ENCODE results near the gene CEP152. TPM values are rescaled to one million over a fixed set of nuclear protein-coding genes. Genes with fewer than 3 reads are reported as not detected.
A peak's percentile ranks its signal among the peaks of the same experiment; 100 is the strongest.

The CEP152 gene
- total RNA-seq, 4 donors from 2014 or later: 9.2 to 12.5 (median 11.2) TPM

DNA sequence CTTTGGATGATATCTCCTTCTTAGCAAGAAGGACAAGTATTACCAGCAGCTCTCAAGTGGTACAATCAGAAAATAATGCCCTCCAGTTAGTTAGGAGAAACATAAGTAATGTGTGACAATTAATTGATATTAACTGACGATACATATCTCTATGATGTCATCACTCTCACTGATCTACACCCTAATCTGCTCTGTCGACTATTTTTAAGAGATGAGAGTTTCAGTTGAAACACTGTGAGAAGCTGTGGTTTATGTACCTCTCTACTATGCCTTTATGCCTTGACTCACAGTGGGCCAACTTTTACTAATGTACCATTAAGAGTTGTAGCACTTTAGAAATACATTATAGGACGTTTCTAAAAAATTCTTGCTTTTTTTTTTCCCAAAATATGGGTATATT lies 8.6 kb downstream of the CEP152 start:
- no peaks in the 10 kb centered on the region for H3K36me3 ChIP-seq
- peaks cover 0 to 22% (median 2%) of the 10 kb centered on the region in 4 donors for H3K4me1 ChIP-seq
- DNase-seq (ENCODE audit: low spot score in 2 of 2): no peak
- H3K9me3 ChIP-seq: no peaks in the 10 kb centered on the region
- WGBS, 2 donors: 76 to 77% methylated on average over 3 of the region's 3 CpGs
- H3K27ac ChIP-seq: peak overlapping the region in 1 of 4 donors; percentile 5
- TF ChIP-seq EP300 (IDR thresholded peaks at IDR 0.05) (no peak), POLR2A (IDR thresholded peaks at IDR 0.05) (no peak)
- TF ChIP-seq, protein P1, sequence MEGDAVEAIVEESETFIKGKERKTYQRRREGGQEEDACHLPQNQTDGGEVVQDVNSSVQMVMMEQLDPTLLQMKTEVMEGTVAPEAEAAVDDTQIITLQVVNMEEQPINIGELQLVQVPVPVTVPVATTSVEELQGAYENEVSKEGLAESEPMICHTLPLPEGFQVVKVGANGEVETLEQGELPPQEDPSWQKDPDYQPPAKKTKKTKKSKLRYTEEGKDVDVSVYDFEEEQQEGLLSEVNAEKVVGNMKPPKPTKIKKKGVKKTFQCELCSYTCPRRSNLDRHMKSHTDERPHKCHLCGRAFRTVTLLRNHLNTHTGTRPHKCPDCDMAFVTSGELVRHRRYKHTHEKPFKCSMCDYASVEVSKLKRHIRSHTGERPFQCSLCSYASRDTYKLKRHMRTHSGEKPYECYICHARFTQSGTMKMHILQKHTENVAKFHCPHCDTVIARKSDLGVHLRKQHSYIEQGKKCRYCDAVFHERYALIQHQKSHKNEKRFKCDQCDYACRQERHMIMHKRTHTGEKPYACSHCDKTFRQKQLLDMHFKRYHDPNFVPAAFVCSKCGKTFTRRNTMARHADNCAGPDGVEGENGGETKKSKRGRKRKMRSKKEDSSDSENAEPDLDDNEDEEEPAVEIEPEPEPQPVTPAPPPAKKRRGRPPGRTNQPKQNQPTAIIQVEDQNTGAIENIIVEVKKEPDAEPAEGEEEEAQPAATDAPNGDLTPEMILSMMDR (IDR thresholded peaks at IDR 0.05): no peak
- H3K4me3 ChIP-seq: no peak overlapping the region
- no peaks in the 10 kb centered on the region for H3K27me3 ChIP-seq

DNA sequence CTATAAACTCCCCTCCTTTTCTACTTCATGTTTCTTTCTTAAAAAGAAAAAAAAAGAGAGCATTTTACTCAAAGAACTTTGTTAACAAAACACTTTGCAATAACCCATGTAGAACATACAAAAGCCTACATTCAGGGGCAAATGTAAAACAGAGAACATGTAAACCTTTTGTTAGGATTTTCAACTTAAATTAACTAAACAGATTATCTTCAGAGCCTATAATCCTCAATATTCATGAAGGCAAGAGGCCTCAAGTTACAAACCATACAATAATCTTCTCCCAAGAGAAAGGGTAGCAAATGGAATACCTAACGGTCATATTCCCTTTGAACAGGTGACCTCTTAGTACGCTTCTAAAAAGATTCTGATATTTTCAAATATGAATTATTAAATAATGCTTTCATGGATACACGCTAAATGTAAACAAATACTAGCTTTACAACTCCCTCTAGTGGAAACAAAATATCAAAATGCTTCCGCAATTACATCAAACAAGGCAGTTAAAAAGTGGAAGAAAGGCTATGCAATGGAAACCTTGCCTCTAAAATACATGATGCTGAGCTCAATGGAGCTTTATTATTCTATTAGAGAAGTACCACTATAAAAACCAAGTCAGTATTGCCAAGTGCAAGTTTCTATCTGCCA lies 9.9 kb downstream of the CEP152 start:
- H3K4me1 ChIP-seq: peaks cover 0 to 16% (median 2%) of the 10 kb centered on the region in 4 donors
- H3K27me3 ChIP-seq: no peaks in the 10 kb centered on the region
- H3K4me3 ChIP-seq: no peak overlapping the region
- TF ChIP-seq EP300 (IDR thresholded peaks at IDR 0.05) (no peak), POLR2A (IDR thresholded peaks at IDR 0.05) (no peak)
- TF ChIP-seq, protein P1 (IDR thresholded peaks at IDR 0.05): peak; percentile 30 to 62 (median 43)
- no peaks in the 10 kb centered on the region for H3K36me3 ChIP-seq
- no peak for DNase-seq (ENCODE audit: low spot score in 2 of 2)
- H3K27ac ChIP-seq: peak overlapping the region in 2 of 4 donors; percentile 26 to 53
- no peaks in the 10 kb centered on the region for H3K9me3 ChIP-seq
- WGBS, 2 donors: 6 to 17% methylated on average over 4 of the region's 4 CpGs

DNA sequence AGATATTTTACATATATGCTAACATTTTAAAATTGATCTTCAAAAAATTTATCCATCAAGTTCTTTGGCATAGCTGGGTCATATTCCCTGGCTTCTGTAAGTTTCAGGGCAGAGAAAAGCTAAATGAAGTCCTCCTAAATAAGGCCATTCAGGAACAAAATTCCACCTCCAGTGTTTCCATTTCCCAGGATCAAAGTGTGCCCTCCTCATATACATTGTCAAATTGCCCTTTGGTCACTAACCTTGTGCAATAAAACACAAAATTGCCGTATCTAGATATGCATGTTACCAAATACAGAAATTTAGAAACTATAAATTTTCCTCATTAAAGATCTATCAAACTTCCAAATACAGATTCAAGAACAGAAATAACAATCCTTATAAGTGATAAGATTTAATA lies 10.6 kb downstream of the CEP152 start:
- TF ChIP-seq EP300 (IDR thresholded peaks at IDR 0.05) (no peak), POLR2A (IDR thresholded peaks at IDR 0.05) (no peak)
- TF ChIP-seq, protein P1 (IDR thresholded peaks at IDR 0.05): no peak
- Histone ChIP-seq H3K9me3 (no peaks in the 10 kb centered on the region), H3K4me3 (no peak overlapping the region), H3K27me3 (no peaks in the 10 kb centered on the region), H3K36me3 (no peaks in the 10 kb centered on the region), H3K4me1 (peaks cover 0 to 14% (median 2%) of the 10 kb centered on the region in 4 donors), H3K27ac (peak overlapping the region in 2 of 4 donors; percentile 26 to 53)
- 70 to 97% methylated on average over 1 of the region's 1 CpG for WGBS, 2 donors
- no peak for DNase-seq (ENCODE audit: low spot score in 2 of 2)

DNA sequence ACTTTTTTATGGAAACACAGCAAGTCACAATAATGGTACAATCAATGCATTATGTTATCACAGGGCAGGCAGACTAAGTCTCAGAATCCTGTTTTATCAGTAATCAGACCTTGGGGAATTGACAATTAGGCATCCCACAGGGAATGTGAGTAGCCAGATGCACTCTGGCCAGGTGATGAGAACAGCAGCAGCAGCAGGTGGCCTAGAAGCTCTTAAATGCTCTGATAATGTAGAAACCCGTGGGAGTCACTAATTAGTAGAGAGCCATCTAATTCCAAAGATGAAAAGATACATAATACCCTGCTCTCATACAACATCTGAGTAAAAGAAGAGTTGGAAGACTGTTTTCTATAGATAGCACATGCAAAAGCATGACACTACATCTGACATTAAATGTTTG lies 12.6 kb downstream of the CEP152 start:
- 52 to 71% methylated on average over 1 of the region's 1 CpG for WGBS, 2 donors
- Histone ChIP-seq H3K27ac (no peak overlapping the region), H3K4me3 (no peak overlapping the region), H3K4me1 (peaks cover 0 to 24% (median 2%) of the 10 kb centered on the region in 4 donors), H3K36me3 (peaks cover 0 to 2% (median 0%) of the 10 kb centered on the region in 3 donors), H3K27me3 (no peaks in the 10 kb centered on the region), H3K9me3 (no peaks in the 10 kb centered on the region)
- no peak for DNase-seq (ENCODE audit: low spot score in 2 of 2)
- no peak for TF ChIP-seq POLR2A (IDR thresholded peaks at IDR 0.05)

DNA sequence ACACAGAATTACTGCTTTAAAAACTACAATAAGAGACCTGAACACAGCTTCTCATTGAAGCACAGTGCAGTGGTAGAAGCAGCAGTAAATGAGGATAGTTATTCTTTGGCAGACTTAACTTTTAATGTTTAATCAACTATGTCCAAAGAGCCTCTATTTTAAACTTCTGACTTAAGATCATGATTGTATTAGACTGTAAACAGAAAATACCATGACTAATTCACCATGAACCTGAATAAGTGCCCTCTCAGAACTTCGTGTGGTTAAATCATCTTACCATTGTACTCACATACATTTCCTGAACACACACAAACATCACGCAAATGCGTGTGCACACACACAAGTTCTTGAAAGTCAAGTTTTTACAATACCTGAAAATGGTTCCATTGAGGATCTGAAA lies 13.9 kb downstream of the CEP152 start:
- 80 to 81% methylated on average over 3 of the region's 3 CpGs for WGBS, 2 donors
- H3K4me1 ChIP-seq: peaks cover 0 to 24% (median 2%) of the 10 kb centered on the region in 4 donors
- no peak overlapping the region for H3K4me3 ChIP-seq
- H3K27me3 ChIP-seq: no peaks in the 10 kb centered on the region
- peaks cover 0 to 16% (median 0%) of the 10 kb centered on the region in 3 donors for H3K36me3 ChIP-seq
- no peak for DNase-seq (ENCODE audit: low spot score in 2 of 2)
- no peak overlapping the region for H3K27ac ChIP-seq
- TF ChIP-seq POLR2A (IDR thresholded peaks at IDR 0.05) (no peak), EP300 (IDR thresholded peaks at IDR 0.05) (no peak)
- TF ChIP-seq, protein P1 (IDR thresholded peaks at IDR 0.05): no peak
- H3K9me3 ChIP-seq: no peaks in the 10 kb centered on the region

All from tibial nerve (tissue), 4 donors.